ENCODE results near the gene USP46.

- TF ChIP-seq CTCF (conservative IDR thresholded peaks at IDR 0.05 in 1 of 2, IDR thresholded peaks at IDR 0.05 in 1 of 2; ENCODE audit: extremely low read depth in 1 of 2, insufficient read depth in 1 of 2, low read depth in 1 of 2, low read length in 2 of 2) (no peak), EZH2 (IDR thresholded peaks at IDR 0.05; ENCODE audit: borderline replicate concordance, low read length) (no peak)
These were observed 30.0 kb upstream of the USP46 start for GRCh38 chr4:52689096-52689495.
